Measurements from ENCODE around the gene HS6ST2.

Gene HS6ST2

DNA sequence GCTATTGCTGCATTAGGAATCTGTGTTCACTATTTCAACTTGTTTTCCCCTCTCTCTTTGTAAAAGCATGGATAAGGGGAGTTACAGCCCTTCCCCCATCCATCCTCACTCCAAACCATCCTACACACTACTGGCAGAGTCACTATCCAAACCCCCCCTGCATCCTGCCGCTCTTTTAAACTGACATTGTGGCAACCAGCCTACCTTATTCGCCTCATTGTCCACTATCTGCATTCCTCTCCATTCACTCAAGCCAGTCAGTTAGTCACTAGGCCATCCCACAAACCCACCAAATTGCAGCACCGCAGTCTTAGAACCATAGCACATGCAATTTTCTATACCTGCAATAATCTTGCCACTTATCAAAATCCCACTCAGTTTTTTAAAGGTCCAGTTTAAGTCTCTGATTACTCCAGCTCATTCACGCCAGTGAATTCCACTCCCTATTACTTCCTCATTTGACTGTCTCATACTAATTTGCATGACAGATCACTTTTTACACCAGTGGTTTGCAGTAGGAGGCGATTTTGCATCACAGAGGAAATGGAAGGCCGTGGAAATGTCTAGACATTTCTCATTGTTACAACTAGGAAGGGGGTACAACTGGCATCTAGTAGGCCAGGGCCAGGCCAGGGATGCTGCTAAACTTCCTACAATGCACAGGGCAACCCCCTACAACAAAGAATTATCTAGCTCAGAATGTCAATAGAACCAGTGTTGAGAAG is 181.8 kb downstream of the HS6ST2 start:
- TF ChIP-seq, protein P1, sequence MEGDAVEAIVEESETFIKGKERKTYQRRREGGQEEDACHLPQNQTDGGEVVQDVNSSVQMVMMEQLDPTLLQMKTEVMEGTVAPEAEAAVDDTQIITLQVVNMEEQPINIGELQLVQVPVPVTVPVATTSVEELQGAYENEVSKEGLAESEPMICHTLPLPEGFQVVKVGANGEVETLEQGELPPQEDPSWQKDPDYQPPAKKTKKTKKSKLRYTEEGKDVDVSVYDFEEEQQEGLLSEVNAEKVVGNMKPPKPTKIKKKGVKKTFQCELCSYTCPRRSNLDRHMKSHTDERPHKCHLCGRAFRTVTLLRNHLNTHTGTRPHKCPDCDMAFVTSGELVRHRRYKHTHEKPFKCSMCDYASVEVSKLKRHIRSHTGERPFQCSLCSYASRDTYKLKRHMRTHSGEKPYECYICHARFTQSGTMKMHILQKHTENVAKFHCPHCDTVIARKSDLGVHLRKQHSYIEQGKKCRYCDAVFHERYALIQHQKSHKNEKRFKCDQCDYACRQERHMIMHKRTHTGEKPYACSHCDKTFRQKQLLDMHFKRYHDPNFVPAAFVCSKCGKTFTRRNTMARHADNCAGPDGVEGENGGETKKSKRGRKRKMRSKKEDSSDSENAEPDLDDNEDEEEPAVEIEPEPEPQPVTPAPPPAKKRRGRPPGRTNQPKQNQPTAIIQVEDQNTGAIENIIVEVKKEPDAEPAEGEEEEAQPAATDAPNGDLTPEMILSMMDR (IDR thresholded peaks at IDR 0.05; ENCODE audit: low read length, missing control alignments): no peak
- no peak overlapping the region for H3K4me3 ChIP-seq (replicated peaks; ENCODE audit: low read depth, low read length)
- DNase-seq (ENCODE audit: low read depth): no peak

DNA sequence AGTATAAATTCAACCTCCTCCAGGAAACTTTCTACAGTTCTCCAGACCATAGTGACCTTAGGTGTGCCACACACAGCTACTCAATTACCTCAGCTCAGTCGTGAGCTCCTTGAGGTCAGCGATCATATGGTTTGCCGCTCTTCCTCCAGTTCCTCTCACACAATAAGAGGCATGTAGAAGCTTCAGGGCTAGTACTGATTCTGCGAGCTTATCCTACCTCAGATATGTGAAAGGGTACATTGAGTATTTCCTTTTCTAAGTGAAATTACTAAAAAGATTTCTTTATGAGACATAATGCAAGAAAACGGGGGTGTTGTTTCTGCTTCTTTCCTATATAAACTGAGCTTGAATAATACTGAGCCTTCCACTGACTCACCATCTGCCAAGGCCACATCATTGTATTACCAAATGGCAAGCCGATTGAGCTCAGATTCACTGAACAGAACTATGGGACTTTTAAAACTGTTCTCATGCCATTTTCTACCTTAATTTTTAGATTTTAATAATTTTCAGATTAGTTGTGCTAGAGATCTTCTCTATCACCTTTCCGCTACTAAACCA is 183.1 kb downstream of the HS6ST2 start:
- DNase-seq (ENCODE audit: low read depth): no peak
- TF ChIP-seq, protein P1 (IDR thresholded peaks at IDR 0.05; ENCODE audit: low read length, missing control alignments): no peak
- H3K4me3 ChIP-seq (replicated peaks; ENCODE audit: low read depth, low read length): no peak overlapping the region

DNA sequence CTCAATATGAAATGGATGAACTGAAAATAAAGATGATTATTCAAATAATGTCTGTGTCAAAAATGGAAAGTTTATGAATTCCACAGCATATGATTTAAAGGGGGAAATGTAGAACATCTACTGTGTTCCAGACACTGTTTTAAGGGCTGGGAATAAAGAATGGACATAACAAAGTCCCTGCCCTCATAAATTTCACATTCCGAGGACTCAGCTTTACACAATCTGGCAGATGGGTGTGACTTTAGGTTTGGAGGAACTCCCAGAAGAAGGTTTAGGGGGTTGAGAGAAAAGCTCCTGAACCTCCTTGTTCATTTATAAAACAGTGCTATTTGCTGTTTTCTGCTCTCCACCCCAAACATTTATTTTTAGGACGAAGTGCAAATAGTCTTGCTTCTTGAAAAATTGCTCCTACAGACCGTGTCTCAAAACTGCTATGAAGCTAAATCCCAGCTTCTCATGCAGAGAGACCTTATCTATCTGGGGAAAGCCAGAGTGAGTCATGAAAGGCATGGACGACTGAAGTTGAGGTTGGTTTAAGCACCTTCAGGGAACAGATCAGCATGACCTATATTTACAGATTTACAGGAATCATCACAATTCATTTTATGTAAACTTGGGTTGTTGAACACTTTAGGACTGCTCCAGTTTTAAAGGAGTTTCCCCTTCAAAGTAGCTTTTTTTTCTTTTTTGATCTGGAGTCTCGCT is 184.3 kb downstream of the HS6ST2 start:
- no peak overlapping the region for H3K4me3 ChIP-seq (replicated peaks; ENCODE audit: low read depth, low read length)
- no peak for DNase-seq (ENCODE audit: low read depth)
- TF ChIP-seq, protein P1 (IDR thresholded peaks at IDR 0.05; ENCODE audit: low read length, missing control alignments): no peak

DNA sequence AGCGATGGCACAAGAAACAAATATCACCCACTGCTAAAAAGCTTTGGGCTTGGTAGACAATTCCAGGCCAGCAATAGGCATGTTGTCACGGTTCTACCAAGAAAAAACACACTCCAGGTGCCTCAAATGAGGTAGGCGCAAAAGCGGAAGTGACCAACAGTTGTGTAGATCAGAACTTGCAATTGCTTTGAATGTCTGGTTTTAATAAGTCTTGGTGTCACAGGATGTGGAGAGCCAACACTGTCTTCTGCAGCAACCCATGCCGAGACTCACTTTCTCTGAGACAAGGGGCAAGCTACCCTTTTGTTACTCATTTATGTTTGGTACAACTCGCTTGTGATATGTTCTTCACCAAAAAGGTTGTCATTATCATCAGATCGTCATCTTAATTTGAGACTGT is 188.8 kb downstream of the HS6ST2 start:
- DNase-seq (ENCODE audit: low read depth): no peak
- TF ChIP-seq, protein P1 (IDR thresholded peaks at IDR 0.05; ENCODE audit: low read length, missing control alignments): no peak
- no peak overlapping the region for H3K4me3 ChIP-seq (replicated peaks; ENCODE audit: low read depth, low read length)

GRCh38 chrX:132766452-132766851 is 192.0 kb downstream of the HS6ST2 start:
- H3K4me3 ChIP-seq (replicated peaks; ENCODE audit: low read depth, low read length): no peak overlapping the region
- TF ChIP-seq, protein P1 (IDR thresholded peaks at IDR 0.05; ENCODE audit: low read length, missing control alignments): no peak
- no peak for DNase-seq (ENCODE audit: low read depth)

DNA sequence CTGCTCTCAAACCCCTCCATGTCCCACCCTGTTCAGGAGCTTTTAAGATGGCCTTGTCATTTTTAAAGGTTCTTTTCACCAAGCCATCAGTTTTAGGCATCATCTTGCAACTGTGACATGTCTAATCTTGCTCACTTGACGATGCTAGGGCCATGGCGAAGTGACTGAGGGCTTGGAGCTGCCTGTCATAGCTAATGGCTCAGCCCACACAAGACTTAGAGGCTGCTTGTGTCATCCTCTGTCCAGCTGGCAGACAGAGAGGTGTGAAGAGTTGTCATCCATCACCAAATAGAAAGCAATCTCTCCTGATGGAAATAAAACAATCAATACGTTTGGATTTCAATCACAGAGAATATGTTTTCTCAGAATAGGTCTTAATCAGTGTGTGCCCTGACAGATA is 194.9 kb downstream of the HS6ST2 start:
- TF ChIP-seq, protein P1 (IDR thresholded peaks at IDR 0.05; ENCODE audit: low read length, missing control alignments): no peak
- DNase-seq (ENCODE audit: low read depth): no peak
- no peak overlapping the region for H3K4me3 ChIP-seq (replicated peaks; ENCODE audit: low read depth, low read length)
